GM19025 (cell line): Measurements from ENCODE around the gene CDH18.

Source experiments
- ATAC-seq: cut with Tn5 transposase; IDR thresholded peaks from one replicate; pipeline ENCODE4 v1.9.1; 2021; ENCODE audit warnings: mild to moderate bottlenecking, low read depth, moderate library complexity; ENCODE audit not compliant: unreplicated experiment

Gene CDH18

GRCh38 chr5:19928562-19929421 lies 59.2 kb downstream of the CDH18 start:
- ATAC-seq = no peak

- no peak for ATAC-seq
These were observed 60.1 kb downstream of the CDH18 start for GRCh38 chr5:19927919-19928318.

GRCh38 chr5:19927170-19927569 lies 60.8 kb downstream of the CDH18 start:
- ATAC-seq = no peak

GRCh38 chr5:19923742-19924141 lies 64.3 kb downstream of the CDH18 start:
- ATAC-seq = no peak

- no peak for ATAC-seq
These were observed 67.2 kb downstream of the CDH18 start for GRCh38 chr5:19920761-19921160.

- ATAC-seq = no peak
These were observed 69.2 kb downstream of the CDH18 start for GRCh38 chr5:19918780-19919179.

- ATAC-seq = no peak
These were observed 70.3 kb downstream of the CDH18 start for GRCh38 chr5:19917588-19918122.

- no peak for ATAC-seq
These were observed 77.9 kb downstream of the CDH18 start for GRCh38 chr5:19910136-19910535.

- ATAC-seq = no peak
These were observed 83.2 kb downstream of the CDH18 start for GRCh38 chr5:19904766-19905165.

- ATAC-seq = no peak
These were observed 84.4 kb downstream of the CDH18 start for GRCh38 chr5:19903611-19904010.

- no peak for ATAC-seq
These were observed 85.6 kb downstream of the CDH18 start for GRCh38 chr5:19902316-19902934.

GRCh38 chr5:19900269-19900668 lies 87.7 kb downstream of the CDH18 start:
- no peak for ATAC-seq

- ATAC-seq = no peak
These were observed 96.3 kb downstream of the CDH18 start for GRCh38 chr5:19891658-19892057.

- ATAC-seq = no peak
These were observed 101.7 kb downstream of the CDH18 start for GRCh38 chr5:19886123-19886917.

GRCh38 chr5:19885040-19885824 lies 102.8 kb downstream of the CDH18 start:
- ATAC-seq = no peak

GRCh38 chr5:19880859-19881436 lies 107.1 kb downstream of the CDH18 start:
- no peak for ATAC-seq

GRCh38 chr5:19880458-19880857 lies 107.5 kb downstream of the CDH18 start:
- no peak for ATAC-seq

GRCh38 chr5:19874811-19875210 lies 113.2 kb downstream of the CDH18 start:
- no peak for ATAC-seq

- ATAC-seq = no peak
These were observed 121.9 kb downstream of the CDH18 start for GRCh38 chr5:19866090-19866450.
